A673 (cell line): ENCODE measurements around the gene F2R. TPM values are rescaled to one million over a fixed set of nuclear protein-coding genes. Genes with fewer than 3 reads are reported as not detected.

ENCODE experiments used
- BruUV-seq: library from RNA; stranded (reverse); fragments of 400-500 nt; replicated peaks from 2 replicates; lab custom pipeline; 2021; lab: Mats Ljungman, UMichigan
- CTCF ChIA-PET: fragments of 300-600 bp; sonication (Branson Sonifier 250); formaldehyde crosslinking; loops from one replicate; lab custom pipeline; 2022; ENCODE audit warnings: antibody characterized with exemption; lab: Charles Lee
- POLR2A ChIA-PET: fragments of 300-600 bp; sonication (Branson Sonifier 250); formaldehyde crosslinking; loops from one replicate; lab custom pipeline; 2022; ENCODE audit warnings: antibody characterized with exemption; ENCODE audit not compliant: low non-redundant PET; lab: Charles Lee
- DNase-seq: peaks from one replicate; pipeline ENCODE4 v3.0.0-alpha.2; 2015; ENCODE audit warnings: low spot score
- H3K27ac ChIP-seq: fragments of 200-600 bp; sonication (generic); 2 replicates; pipeline ENCODE4 v1.5.1; 2016; ENCODE audit warnings: mixed run types, low read depth, mild to moderate bottlenecking, mixed read lengths, antibody characterized with exemption, low read length; ENCODE audit not compliant: poor library complexity, severe bottlenecking
- H3K27me3 ChIP-seq: fragments of 200-600 bp; sonication (generic); replicated peaks from 2 replicates; pipeline ENCODE4 v1.6.1; 2017; ENCODE audit warnings: mixed run types, low read depth, mild to moderate bottlenecking, mixed read lengths, antibody characterized with exemption, low read length; ENCODE audit not compliant: insufficient read depth, poor library complexity
- H3K36me3 ChIP-seq: fragments of 200-600 bp; sonication (generic); 2 replicates; pipeline ENCODE4 v1.6.1; 2016; ENCODE audit warnings: mixed run types, mild to moderate bottlenecking, mixed read lengths, antibody characterized with exemption, low read length; ENCODE audit not compliant: insufficient read depth, poor library complexity, severe bottlenecking
- H3K4me1 ChIP-seq: fragments of 200-600 bp; sonication (generic); 2 replicates; pipeline ENCODE4 v1.6.1; 2017; ENCODE audit warnings: mixed run types, mild to moderate bottlenecking, mixed read lengths, antibody characterized with exemption, low read length; ENCODE audit not compliant: insufficient read depth, poor library complexity, severe bottlenecking
- H3K4me3 ChIP-seq: fragments of 200-600 bp; sonication (generic); 2 replicates; pipeline ENCODE4 v1.5.1; 2016; ENCODE audit warnings: low read depth, mixed run types, mild to moderate bottlenecking, mixed read lengths, low read length; ENCODE audit not compliant: poor library complexity, severe bottlenecking
- H3K9me3 ChIP-seq: fragments of 200-600 bp; sonication (generic); 2 replicates; pipeline ENCODE4 v1.6.1; 2016; ENCODE audit warnings: mixed run types, low read depth, mild to moderate bottlenecking, mixed read lengths, antibody characterized with exemption, low read length; ENCODE audit not compliant: poor library complexity, severe bottlenecking
- EZH2 ChIP-seq: fragments of 200-600 bp; sonication (generic); IDR thresholded peaks from 2 replicates; pipeline ENCODE4 v1.6.1; 2017; ENCODE audit warnings: borderline replicate concordance, low read depth, mild to moderate bottlenecking, mixed read lengths, antibody characterized with exemption, low read length; ENCODE audit not compliant: poor library complexity, severe bottlenecking
- intact Hi-C: fragments of 100-400 bp; cut with micrococcal nuclease; formaldehyde crosslinking; loops from one replicate; pipeline ENCODE4 v1.10.0; 2022; ENCODE audit not compliant: unreplicated experiment
- total RNA-seq: library from RNA; stranded (reverse); gene quantifications from 2 replicates; pipeline ENCODE4 v1.2.3, GENCODE V29; 2021

F2R gene
- total RNA-seq, 1 experiment from 2014 or later: 83.3 TPM

- no peaks in the 10 kb centered on the region for H3K4me1 ChIP-seq
- TF ChIP-seq EZH2: no peak
- intact Hi-C loops: no loop called here
- H3K36me3 ChIP-seq: no peaks in the 10 kb centered on the region
- no TSS peak for BruUV-seq
- no peaks in the 10 kb centered on the region for H3K27me3 ChIP-seq
- H3K9me3 ChIP-seq: no peaks in the 10 kb centered on the region
- DNase-seq: no peak
- H3K4me3 ChIP-seq: no peak overlapping the region
- ChIA-PET POLR2A (no interaction called here), CTCF (no interaction called here)
- no peak overlapping the region for H3K27ac ChIP-seq
Observed at GRCh38 chr5:76782444-76782843, 66.5 kb downstream of the F2R start.

Other genes starting within 250 kb of the F2R start
- gene F2RL2, start 92.7 kb upstream of the F2R start, total RNA-seq: 14.0 and 14.4 TPM in 2 replicates
- gene F2RL1, start 102.9 kb downstream of the F2R start, total RNA-seq: 0.32 and 0.39 TPM in 2 replicates
- not detected in 2 replicates for gene S100Z, start 133.9 kb downstream of the F2R start, total RNA-seq
- gene CRHBP, start 236.9 kb downstream of the F2R start, total RNA-seq: not detected in 2 replicates